ENCODE data around the gene SPATC1L. TPM values are rescaled to one million over a fixed set of nuclear protein-coding genes. Genes with fewer than 3 reads are reported as not detected.
A peak's percentile ranks its signal among the peaks of the same experiment; 100 is the strongest.

Gene SPATC1L
- total and polyA plus RNA-seq, 2 of the 8 experiments (the other 6 are each of a cell fraction or from before 2014, with no cell fraction given) = 24.9 to 50.0 TPM

- no peak overlapping the region for H4K5ac ChIP-seq (ENCODE audit: insufficient read length, low read depth, low read length)
- H2BK15ac ChIP-seq (ENCODE audit: low read length) = no peak overlapping the region
- peak overlapping the region; percentile 35; the same call in 1 of the 2 replicates for H2BK5ac ChIP-seq (ENCODE audit: low read depth, low read length)
- H2AFZ ChIP-seq (ENCODE audit: low read length) = no peak overlapping the region
- DNase-seq (ENCODE audit: low read depth in 1 of 2, low spot score in 2 of 2) (no peak), FAIRE-seq (no peak)
- H2BK20ac ChIP-seq (ENCODE audit: low read length) = no peak overlapping the region
- no peaks in the 10 kb centered on the region for H3K27me3 ChIP-seq (replicated peaks in 1 of 4; ENCODE audit: control insufficient read depth in 3 of 4, extremely low read depth in 1 of 4, insufficient read depth in 3 of 4, low read length in 3 of 4)
- no peak overlapping the region for H3K27ac ChIP-seq (ENCODE audit: low read depth, low read length)
- no peak overlapping the region for H3K18ac ChIP-seq (ENCODE audit: extremely low read depth, low read length)
- no peaks in the 10 kb centered on the region for H3K79me2 ChIP-seq (ENCODE audit: control insufficient read depth in 1 of 2, insufficient read depth in 2 of 2, low read length in 2 of 2)
- no peak overlapping the region for H3K14ac ChIP-seq (ENCODE audit: insufficient read length)
- H3K4me2 ChIP-seq (ENCODE audit: insufficient read depth in 1 of 2, low read depth in 2 of 2, low read length in 2 of 2) = no peak overlapping the region
- H2BK120ac ChIP-seq (replicated peaks; ENCODE audit: low read depth, low read length) = no peak overlapping the region
- H3K9me3 ChIP-seq (ENCODE audit: insufficient read depth in 2 of 2, low read depth in 1 of 2, low read length in 1 of 2) = no peaks in the 10 kb centered on the region
- no peak for TF ChIP-seq SUZ12 (IDR thresholded peaks at IDR 0.05; ENCODE audit: low read length)
- no peak for TF ChIP-seq SIX5 (IDR thresholded peaks at IDR 0.05; ENCODE audit: low read depth, low read length)
- no peak for TF ChIP-seq E2F6 (IDR thresholded peaks at IDR 0.05)
- no peak for TF ChIP-seq NANOG (IDR thresholded peaks at IDR 0.05; ENCODE audit: insufficient read depth, low read depth, low read length, poor library complexity, severe bottlenecking)
- no peak for TF ChIP-seq TEAD4 (IDR thresholded peaks at IDR 0.05; ENCODE audit: low read depth, low read length)
- TF ChIP-seq SAP30 (IDR thresholded peaks at IDR 0.05; ENCODE audit: insufficient read depth, insufficient replicate concordance, low read length) = no peak
- TF ChIP-seq KDM1A (IDR thresholded peaks at IDR 0.05; ENCODE audit: borderline replicate concordance, low read length) = no peak
- no peak for TF ChIP-seq RBBP5 (IDR thresholded peaks at IDR 0.05; ENCODE audit: borderline replicate concordance, low read depth, low read length)
- no peak for TF ChIP-seq SIRT6 (IDR thresholded peaks at IDR 0.05; ENCODE audit: low read length)
- TF ChIP-seq CREB1 (IDR thresholded peaks at IDR 0.05) = no peak
- TF ChIP-seq POLR2AphosphoS5 (IDR thresholded peaks at IDR 0.05; ENCODE audit: low read depth, low read length) = no peak
- no peak for TF ChIP-seq CBX5 (IDR thresholded peaks at IDR 0.05; ENCODE audit: low read depth, low read length)
- no peak overlapping the region for H3K4ac ChIP-seq (replicated peaks; ENCODE audit: insufficient read length, low read depth, low read length)
- no peak overlapping the region for H3K4me3 ChIP-seq (ENCODE audit: extremely low read depth in 1 of 4, insufficient read depth in 2 of 4, low read depth in 3 of 4, low read length in 4 of 4)
- no peaks in the 10 kb centered on the region for H3K79me1 ChIP-seq (ENCODE audit: low read depth, low read length)
- H3K23me2 ChIP-seq (ENCODE audit: low read depth, low read length) = no peaks in the 10 kb centered on the region
- H3K36me3 ChIP-seq (ENCODE audit: control insufficient read depth in 2 of 4, insufficient read depth in 4 of 4, low read length in 3 of 4) = peaks cover 4 to 22% (median 16%) of the 10 kb centered on the region in 4 experiments; a peak in 6 of 8 replicates
- POLR2A ChIA-PET (ENCODE audit: partially characterized antibody) = interaction anchor here (0.9 to 1.1 kb wide), 2 partner anchors 9 to 10 kb away, joined by 3 to 4 read pairs; no protein-coding TSS in a partner anchor
- H2AK5ac ChIP-seq (ENCODE audit: low read depth, low read length) = no peak overlapping the region
- CTCF ChIA-PET (ENCODE audit: partially characterized antibody) = interaction anchor here (0.5 to 1.5 kb wide), 6 partner anchors 13 to 48 kb away, joined by 3 to 5 read pairs (median 3); no protein-coding TSS in a partner anchor
- no peak overlapping the region for H4K91ac ChIP-seq (replicated peaks; ENCODE audit: insufficient read length, low read length)
- H4K8ac ChIP-seq (ENCODE audit: extremely low read depth, insufficient read depth, low read length) = no peak overlapping the region
- no peak overlapping the region for H2BK12ac ChIP-seq (ENCODE audit: low read depth, low read length)
- no peak overlapping the region for H3K56ac ChIP-seq (replicated peaks; ENCODE audit: insufficient read length, low read depth, low read length)
- peaks cover 2 to 14% of the 10 kb centered on the region in 2 experiments for H4K20me1 ChIP-seq (replicated peaks in 1 of 2; ENCODE audit: control insufficient read depth in 1 of 2, insufficient read depth in 2 of 2, low read length in 2 of 2)
- no peak overlapping the region for H3K9ac ChIP-seq (replicated peaks in 1 of 4; ENCODE audit: extremely low read depth in 1 of 4, low read depth in 3 of 4, low read length in 3 of 4)
- no peak overlapping the region for H3K23ac ChIP-seq (ENCODE audit: insufficient read length)
- H3K4me1 ChIP-seq (replicated peaks in 1 of 4; ENCODE audit: control insufficient read depth in 3 of 4, insufficient read depth in 4 of 4, low read length in 3 of 4) = peaks cover 0 to 9% (median 0%) of the 10 kb centered on the region in 4 experiments; a peak in 3 of 7 replicates
- 91% methylated on average over 14 of the region's 14 CpGs; no CpG with 5 or more reads in 1 of the 2 experiments for WGBS, 2 experiments (ENCODE audit: extremely low coverage in 1 of 2, insufficient coverage in 1 of 2, insufficient read length in 1 of 2, insufficient replicate concordance in 2 of 2, low coverage in 1 of 2, low lambda C conversion rate in 2 of 2, missing lambda C conversion rate in 1 of 2)
Observed at GRCh38 chr21:46189959-46190490, 5.8 kb upstream of the SPATC1L start.
